Measurements from ENCODE around the gene COL18A1.
"Not testable (repeated sequence)": the region's sequence is repeated elsewhere in the genome, so short reads cannot be mapped to it uniquely, and the experiment has no call there.

The COL18A1 gene

DNA sequence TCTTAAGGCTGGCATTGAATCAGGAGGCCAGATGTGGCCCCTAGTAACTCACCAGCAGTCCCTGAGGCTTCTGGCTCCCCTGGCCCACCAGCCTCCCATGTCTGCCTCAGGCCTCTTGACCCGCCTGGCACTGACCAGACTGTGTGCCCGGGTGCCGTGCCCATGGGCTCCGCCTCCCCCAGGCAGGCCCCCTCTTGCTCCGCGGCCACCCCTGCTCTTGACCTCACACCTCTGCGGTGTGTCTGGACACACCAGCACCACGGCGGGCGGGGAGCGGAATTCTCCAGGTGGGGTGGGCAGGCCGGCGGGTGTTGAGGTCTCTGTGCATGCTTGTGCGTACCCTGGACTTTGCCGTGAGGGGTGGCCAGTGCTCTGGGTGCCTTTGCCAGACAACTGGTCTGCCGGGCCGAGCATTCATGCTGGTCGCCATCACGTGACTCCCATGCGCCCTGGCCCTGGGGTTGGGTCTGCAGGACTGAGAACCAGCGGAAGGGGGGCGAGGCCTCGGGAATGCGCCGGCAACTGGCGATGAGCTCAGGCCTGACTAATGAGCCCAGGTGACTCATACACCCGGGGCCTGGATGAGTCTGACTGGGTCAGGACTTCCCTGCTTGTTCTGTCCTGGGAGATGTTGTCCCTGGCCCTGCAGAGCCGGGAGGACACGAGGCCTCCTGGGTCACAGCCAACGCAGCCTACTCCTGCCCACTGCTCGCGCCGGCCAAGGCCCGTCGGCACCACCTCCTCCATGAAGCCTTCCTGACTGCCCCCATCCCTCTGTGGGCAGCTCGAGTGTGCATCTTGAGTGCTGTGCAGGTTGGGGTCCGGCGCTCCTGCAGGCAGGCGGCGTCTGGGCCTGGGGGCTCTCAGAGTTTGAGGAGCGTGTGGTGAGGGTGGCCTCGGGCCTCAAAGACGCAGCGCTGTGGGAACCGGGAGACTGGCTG, 22.6 kb downstream of the COL18A1 start:
- no peak for DNase-seq (ENCODE audit: low read depth in 2 of 2)

DNA sequence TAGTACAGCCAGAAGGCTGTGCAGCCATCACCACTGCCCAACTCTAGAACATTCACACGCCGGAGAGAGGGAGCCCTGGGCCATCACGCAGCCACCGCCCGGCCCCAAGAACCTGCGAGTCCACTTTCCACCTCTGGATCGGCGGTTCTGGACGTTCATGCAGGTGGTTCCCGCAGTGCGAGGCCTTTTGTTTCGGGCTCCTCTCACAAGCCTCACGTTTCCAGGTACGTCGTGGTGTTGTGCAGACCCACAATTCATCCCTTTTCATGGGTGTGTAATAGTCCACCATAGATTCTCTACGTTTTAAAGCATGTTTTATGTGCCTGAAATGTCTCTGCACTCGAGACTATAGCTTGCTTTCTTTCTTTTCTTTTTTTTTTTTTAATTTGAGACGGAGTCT, 23.6 kb downstream of the COL18A1 start:
- no peak for DNase-seq (ENCODE audit: low read depth in 2 of 2)

DNA sequence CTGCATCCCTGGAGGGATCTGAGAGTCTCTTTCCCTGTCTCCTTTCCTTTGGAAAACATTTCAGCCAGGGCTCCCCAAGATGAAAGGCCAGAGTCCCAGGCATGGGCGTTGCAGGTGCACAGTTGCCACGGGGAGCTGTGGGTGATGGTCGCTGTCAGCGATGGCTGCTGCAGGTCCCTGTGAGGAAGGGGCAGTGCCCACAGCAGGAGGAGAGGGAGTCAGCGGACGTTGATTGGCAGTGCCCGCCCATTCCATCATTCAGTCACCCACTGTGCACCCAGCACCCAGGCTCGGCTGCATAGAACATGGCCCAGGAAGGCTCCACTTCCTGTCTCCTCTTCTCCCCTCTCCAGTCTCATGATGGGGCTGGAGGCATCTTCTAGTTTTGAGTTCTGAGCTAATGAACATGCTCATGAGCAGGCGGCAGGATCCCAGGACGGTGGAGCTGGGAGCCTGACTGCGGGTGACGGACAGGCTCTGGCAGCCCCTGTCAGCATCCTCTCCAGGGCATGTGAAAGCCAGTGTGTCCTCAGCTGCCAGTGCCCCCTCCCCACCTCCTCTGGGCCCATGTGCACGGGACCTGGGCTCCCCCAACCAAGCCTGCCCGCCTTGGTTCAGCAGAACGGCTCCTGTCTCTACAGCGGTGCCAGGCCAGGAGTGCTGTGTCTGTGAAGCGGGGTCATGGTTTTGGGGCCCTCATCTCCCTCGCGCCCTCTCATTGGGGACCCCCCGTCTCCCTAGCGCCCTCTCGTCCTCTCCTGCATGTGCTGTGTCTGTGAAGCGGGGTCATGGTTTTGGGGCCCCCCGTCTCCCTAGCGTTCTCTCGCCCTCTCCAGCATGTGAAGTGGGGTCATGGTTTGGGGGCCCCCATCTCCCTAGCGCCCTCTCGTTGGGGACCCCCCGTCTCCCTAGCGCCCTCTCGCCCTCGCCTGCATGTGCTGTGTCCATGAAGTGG, 24.5 kb downstream of the COL18A1 start:
- DNase-seq (ENCODE audit: low read depth in 2 of 2): no peak

DNA sequence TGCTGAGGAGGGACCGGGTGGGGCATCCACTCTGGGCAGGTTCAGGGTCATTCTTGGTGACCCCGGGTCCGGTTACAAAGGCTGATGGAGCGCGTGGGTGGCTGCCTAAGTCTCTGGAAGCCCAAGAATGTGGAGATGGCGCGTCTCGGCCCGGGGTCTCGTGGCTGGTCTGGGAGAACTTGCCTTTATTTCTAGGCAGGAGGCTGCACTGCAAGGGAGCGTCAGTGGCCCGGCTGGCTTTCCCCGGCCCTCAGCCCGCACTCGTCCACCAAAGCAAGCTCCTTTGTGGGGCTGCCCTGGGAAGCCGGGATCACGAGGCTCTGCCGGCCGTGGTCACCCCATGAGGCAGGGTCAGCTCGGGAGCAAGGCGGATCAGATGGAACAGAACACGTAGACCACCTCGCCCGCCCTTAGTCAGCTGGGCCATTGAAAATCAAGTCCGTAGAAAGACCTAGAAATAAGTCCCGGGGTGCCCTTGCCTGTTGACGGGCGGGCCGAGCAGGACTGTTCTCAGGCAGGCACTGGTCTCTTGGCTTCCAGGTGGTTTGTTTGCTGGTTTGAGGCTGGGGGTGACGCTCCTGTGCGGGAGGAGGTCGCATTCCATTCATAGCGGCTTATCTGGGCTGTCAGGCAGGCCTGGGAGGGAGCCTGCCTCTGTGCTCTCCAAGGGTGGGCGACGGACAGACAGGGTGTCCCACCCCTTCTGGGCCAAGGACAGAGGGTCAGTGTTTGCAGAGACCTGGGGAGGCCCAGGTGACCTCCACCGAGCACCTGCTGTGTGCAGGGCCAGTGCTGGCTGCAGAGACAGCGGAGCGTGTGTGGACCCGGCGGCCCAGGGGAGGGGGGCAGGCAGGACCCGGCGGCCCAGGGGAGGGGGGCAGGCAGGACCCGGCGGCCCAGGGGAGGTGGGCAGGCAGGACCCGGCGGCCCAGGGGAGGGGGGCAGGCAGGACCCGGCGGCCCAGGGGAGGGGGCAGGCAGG, 25.8 kb downstream of the COL18A1 start:
- no peak for DNase-seq (ENCODE audit: low read depth in 2 of 2)

DNA sequence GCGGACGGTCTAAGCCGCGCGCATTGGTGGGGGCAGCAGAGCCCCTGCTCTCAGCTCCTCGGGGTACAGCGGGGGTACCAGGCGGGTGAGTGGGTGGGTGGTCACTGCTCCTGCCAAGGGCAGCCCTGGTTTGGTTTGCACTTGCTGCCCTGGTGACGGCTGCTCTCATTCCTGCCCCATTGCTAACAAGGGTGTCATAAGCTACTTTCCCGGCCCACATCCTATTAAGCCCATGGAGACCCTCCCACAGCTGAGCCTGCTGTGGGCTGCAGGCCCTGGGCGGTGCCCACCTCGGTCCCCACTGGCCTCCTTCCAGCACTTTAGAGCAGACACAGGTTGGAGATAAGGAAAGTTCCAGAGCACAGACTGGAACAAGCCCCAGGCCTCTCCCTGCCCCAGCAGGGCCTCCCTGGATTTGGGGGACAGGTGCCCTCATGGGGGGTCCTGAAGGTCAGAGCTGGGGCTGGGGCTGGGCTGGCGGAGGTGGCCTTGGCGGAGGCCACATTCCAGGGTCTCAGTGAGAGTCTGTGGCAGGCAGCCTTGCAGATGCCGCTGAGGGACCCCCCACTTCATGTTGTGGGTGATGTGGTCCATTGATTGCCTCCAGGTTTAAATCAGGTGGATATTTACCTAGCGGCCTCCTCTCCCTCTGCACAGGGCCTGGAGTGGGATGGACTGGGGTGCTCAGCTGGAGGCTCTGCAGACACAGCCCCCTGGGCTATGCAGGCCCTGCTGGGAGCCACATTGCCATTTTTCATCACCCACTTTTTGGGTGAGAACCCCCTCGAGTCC, 27.0 kb downstream of the COL18A1 start:
- DNase-seq (ENCODE audit: low read depth in 2 of 2): no peak

DNA sequence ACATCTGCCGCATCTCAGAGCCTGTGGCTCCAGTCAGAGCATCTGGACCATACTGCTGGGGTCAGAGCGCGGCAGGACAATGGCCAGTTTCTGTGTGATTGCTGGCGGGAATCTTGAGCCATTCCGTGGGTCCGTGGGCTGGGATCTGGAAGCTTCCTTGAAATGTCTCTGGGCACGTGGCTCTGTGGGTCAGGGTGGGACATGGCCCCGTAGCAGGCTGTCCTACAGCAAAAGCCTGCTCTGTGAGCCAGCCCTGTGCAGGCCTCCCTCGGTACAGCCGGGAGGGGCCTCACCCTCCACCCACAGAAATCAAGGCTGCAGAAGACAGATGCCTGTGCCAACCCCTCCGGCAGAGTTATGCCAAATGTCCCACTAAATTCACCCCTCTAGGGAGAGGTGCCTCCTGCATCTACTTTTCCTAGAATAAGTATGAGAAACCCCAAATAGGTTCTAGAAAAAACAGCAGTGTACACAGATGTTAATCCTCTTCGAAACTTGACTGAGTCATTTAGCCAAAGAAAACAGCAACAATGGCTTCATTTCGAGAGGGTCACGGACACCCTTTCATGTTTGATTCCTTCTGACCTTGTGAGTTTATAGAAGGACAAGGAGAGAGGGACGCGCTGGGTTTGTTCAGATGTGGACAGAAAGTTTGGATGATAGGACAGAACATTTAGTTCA, 27.8 kb downstream of the COL18A1 start:
- no peak for DNase-seq (ENCODE audit: low read depth in 2 of 2)

DNA sequence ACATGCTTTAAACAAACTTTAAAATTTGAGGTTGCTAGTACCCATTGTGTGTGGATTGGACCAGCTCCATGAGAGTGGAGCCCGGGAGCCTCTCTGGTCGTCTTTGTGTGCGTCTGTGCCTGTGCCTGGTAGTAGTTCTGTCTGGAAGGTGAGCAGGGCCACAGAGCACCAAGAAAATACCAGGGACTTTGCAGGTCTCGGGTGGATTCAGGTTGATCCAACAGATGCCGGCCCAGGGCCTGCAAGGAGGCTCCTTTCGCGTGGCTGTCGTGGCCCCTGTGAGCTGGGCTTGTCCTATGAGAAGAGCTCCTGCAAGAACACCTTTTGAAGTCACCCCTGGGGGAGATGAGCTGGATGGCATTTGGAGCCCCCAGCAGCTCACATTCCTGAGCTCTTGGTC, 28.3 kb downstream of the COL18A1 start:
- no peak for DNase-seq (ENCODE audit: low read depth in 2 of 2)

DNA sequence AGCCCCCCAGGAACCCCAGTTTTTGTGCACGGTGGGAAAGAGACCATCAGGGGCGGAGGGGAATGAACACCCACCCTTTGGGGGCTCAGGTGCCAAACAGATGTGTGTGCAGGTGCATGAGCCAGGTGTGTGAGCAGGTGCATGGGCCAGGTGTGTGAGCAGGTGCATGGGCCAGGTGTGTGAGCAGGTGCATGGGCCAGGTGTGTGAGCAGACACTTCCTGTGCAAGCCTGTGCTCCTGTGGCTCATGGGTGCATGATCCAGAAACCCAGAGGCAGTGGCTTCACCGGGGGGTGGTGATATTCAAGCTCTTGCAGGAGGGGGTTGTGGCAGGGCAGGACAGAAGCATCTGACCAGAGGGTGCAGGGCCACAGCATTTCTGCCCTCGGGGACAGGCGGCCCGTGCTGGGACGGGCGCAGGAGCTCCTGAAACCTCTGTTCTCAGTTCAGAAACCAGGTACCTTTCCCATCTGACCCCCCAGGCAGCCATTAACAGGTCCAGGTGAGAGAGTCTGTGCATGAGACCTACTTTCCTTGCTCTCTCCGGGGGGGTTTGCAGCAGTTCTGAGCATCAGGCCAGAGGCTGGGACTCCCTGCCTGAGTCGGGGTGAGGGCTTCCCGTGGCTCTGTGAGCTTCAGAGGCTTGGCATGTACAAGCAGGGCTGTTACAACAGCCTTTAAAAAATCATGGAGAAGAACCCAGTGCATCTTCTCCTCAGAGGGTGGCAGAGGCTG, 29.1 kb downstream of the COL18A1 start:
- no peak for DNase-seq (ENCODE audit: low read depth in 2 of 2)

DNA sequence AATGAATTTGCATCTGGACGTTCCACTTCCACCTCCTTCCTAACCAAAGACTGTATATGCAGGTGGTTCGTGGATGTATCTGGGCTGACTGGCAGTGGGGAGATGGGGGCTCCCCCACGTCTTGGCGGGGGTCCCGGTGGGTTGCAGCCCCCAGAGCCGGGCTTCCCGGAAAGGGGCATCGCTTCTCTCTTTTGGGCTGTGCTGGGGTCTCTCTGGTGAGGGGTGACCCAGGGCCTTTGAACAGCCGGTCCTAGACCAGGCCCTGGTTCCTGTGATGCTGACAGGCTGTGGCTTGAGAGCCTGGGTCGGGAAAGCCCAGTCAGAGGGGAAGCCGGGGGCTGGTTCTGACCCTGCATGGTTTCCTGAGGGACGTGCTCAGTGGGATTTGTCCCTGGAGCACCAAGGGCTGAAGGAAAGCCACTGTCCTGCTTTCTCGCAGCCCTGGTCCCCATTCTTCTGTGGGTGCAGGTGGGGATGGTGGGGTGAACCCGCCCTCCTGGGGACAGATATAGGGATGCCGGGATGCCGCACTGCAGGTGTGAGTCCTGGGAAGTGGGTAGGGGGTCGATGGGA, 29.8 kb downstream of the COL18A1 start:
- DNase-seq (ENCODE audit: low read depth in 2 of 2): no peak

DNA sequence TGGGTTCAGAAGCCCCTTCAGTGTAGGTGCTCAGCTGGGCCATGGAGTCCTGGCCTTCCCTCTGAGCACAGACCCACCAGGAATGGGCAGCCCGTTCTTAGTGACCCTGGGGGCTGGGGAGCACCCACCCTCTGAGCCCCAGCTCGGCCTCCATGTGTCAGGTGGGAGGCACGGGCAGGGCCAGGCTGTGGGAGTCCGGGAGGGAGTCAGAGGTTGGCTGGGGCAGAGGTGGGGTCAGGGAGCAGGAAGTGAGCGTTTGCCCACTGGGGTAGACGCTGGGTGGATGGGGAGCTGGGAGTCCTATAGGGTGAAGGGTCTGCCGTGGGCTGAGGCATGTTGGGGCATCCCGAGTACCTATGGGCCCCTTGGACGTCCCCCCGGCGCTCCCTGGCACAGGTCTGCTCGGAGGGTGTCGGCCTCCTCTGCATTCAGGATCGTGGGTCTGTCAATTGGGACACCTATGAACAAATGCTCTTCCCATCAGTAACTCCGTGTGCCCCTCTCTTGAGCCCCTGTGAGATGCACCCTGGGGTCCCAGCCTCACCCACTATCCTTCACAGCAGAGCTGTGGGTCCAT, 30.5 kb downstream of the COL18A1 start:
- no peak for DNase-seq (ENCODE audit: low read depth in 2 of 2)

DNA sequence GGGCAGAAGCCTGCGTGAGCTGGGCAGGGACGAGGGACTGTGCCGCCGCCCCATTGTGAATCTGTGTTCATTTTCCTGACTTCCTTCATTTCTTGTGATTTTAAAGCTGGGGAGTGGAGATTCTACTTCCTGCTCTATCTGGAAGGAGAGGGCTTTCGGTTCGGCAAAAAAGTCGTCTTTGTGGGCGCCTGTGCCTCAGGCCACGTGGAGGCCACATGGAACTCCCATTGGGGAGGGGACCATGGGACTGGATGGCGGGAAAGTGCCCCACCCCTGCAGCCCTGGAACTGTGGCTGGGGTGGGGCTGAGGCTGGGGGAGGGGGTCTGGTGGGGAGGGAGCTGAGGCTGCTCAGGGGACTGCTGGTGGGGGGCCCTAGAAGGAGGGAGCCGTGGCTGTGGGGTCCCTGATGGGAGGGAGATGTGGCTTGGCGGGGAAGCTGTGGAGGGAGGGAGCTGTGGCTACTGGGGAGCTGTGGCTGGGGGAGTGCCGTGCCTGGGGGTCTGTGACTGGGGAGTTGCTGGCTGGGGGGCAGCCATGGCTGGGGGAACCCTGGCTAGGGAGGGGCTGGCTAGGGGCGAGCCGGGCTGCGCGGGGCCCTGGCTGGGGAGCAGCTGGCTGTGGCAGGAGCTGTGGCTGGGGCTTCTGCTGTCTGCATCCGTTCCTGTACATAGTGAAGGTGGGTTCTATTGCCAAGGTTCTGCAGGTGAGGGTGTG, 31.5 kb downstream of the COL18A1 start:
- DNase-seq (ENCODE audit: low read depth in 2 of 2): no peak

DNA sequence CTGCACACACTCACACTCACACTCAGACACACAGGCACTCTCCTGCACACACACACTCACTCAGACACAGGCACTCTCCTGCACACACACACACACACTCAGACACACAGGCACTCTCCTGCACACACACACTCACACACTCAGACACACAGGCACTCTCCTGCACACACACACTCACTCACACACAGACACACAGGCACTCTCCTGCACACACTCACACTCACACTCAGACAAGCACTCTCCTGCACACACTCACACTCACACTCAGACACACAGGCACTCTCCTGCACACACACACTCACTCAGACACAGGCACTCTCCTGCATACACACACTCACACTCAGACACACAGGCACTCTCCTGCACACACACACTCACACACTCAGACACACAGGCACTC, 32.9 kb downstream of the COL18A1 start:
- DNase-seq (ENCODE audit: low read depth in 2 of 2): not testable (repeated sequence)

DNA sequence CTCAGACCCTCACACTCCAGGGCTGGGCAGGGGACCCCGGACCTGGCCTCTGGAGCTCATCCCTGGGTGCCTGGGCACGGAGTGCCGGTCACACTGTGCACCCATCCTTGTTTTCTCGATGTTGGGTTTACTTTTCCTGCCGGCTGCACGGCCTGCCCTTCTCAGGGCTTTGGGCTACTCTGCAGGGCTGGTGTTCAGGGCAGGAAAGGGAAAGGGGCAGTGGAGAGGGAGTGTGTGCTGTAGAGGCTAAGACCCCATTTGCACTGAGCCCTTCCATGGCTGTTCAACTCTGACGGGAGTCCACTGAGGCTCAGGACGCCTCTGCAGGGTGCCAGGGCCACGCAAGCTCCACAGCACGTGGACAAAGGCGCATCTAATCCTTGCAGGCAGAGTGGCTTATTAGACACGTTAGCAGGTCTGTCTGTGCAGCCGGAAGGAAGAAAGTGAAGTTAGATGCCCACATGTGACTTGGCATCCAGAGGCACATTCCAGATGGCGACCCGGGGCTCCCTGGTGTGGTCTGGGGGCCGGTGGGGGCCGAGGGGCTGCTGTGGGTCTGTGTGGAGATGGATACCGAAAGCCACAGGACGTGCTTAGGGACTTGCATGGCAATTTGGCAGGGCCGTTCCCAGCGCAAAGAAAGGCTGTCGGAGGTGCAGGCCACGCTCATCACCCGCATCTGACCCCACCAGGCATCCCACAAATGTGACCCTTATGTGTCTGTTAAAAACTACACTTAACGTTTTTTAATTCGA, 33.6 kb downstream of the COL18A1 start:
- no peak for DNase-seq (ENCODE audit: low read depth in 2 of 2)

DNA sequence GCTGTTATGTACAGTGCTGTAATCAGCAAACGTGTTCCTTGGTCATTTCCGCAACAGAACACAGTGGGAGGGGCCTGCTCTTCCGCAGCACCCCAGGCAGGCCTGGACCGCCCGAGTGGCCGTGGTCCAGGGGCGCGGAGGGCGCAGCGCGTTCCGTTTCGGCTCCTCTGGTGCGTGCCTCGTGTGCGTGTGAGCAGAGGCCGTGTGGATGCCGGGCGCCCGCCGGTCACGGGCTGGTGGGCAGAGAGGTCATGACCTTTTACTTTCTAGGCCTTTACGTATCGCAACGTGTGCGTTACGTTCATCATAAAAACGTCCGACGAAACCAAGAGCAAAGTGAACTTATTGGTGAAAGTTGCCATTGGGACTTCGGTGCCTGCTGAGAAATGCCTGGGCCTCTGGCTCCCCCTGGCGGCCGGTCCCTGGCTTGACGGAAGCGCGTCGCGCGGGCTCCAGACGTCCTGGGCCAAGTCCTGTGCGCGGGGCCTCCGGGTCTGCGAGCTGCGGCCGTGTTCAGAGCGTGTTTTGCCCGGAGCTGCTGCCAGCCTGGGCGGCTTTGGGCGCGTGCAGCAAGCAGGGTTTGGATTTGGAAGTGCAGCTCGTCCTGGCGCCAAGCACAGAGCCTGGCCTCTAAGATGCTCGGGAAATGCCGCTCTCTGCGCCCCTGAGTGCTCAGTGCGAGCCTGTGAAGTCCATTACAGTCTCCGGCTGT, 34.4 kb downstream of the COL18A1 start:
- DNase-seq (ENCODE audit: low read depth in 2 of 2): peak; percentile 56 to 60

DNA sequence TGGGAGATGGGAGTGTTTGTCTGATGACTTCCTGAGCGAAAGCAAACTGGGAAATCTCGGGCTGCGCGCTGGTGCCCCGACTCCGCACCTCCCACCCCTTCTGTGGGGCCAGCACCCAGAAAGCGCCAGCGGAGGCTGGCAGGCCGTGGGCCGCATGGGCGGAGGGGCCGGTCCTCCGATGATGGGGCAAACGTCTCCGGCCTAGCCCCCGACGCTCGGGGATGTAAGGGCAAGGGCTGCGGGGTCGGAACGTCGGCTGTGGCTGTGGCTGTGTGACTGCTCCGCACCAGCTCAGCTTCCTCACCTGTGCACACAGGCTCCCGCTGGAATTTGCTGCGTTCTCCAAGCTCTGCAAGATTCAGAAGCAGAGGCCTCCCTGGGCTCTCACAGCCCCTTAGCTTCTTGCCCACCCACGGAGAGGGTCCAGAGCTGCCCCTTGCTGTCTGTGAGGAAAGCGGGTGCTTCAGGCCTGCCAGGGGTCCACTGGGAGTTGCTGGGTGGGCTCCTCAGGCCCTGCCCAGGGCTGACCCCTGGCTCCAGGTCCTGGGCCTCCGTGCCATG, 35.0 kb downstream of the COL18A1 start:
- DNase-seq (ENCODE audit: low read depth in 2 of 2): no peak

DNA sequence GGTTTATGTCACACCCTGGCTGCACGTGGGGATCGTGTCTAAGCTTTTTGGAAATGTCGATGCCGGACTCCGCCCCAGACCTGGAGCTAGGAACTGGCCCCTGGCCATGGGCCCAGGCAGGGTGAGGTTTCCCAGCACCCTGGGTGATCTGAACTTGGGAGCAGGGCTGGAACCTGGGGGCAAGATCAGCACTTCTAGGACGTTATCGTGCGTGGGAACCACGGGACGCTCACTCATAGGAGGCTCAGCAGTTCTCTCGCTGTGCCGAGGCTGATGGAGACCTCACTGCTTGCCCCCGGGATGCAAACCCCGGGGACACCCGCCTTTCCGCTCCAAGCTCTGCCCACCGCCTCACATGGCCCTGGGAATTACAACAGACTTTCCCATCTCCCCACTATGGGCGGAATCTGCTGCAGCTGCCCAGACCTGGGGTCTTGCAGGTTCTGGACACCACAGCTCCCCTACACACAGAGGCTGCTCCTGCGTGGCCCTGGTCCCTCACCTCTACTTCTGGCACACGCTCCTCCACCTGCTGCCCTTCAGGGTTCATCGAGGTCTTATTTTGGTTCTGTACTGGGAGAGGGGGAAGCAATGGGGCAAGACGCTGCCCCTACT, 35.9 kb downstream of the COL18A1 start:
- no peak for DNase-seq (ENCODE audit: low read depth in 2 of 2)

Measured in stimulated activated CD8-positive, alpha-beta memory T cell treated with anti-CD3 and anti-CD28 coated beads, Interleukin-15, amount 100 ng/mL, for 4 hours (primary cell).